IPS DF 6.9 (cell line): ENCODE data around the gene JAG1.

Source experiments
- DNase-seq: peaks from one replicate; pipeline ENCODE4 v3.0.0-alpha.2; 2013; ENCODE audit warnings: low read depth, low spot score
- H3K27ac ChIP-seq: one replicate; pipeline ENCODE4 v1.5.1; 2013; ENCODE audit warnings: low read length, control low read depth
- H3K27me3 ChIP-seq: 2 replicates; pipeline ENCODE4 v1.6.1; 2013; ENCODE audit warnings: mild to moderate bottlenecking, low read length; ENCODE audit not compliant: control insufficient read depth, insufficient read depth
- H3K36me3 ChIP-seq: 2 replicates; pipeline ENCODE4 v1.6.1; 2013; ENCODE audit warnings: low read length; ENCODE audit not compliant: control insufficient read depth, insufficient read depth
- H3K4me1 ChIP-seq: 2 replicates; pipeline ENCODE4 v1.6.1; 2013; ENCODE audit warnings: low read length; ENCODE audit not compliant: control insufficient read depth, insufficient read depth
- H3K4me3 ChIP-seq: 2 replicates; pipeline ENCODE4 v1.5.1; 2013; ENCODE audit warnings: mild to moderate bottlenecking, low read length
- H3K9me3 ChIP-seq: 2 replicates; pipeline ENCODE4 v1.6.1; 2013; ENCODE audit warnings: low read length, inconsistent platforms; ENCODE audit not compliant: control insufficient read depth, insufficient read depth
- WGBS: extraction: QIAGEN DNeasy Blood & Tissue Kit; methylation state at CpG from one replicate; pipeline ENCODE4 v1.1.7; 2013; ENCODE audit warnings: mixed read lengths, missing lambda C conversion rate; ENCODE audit not compliant: insufficient read length, insufficient coverage; 5-methylcytosine and 5-hydroxymethylcytosine counted together

The JAG1 gene

DNA sequence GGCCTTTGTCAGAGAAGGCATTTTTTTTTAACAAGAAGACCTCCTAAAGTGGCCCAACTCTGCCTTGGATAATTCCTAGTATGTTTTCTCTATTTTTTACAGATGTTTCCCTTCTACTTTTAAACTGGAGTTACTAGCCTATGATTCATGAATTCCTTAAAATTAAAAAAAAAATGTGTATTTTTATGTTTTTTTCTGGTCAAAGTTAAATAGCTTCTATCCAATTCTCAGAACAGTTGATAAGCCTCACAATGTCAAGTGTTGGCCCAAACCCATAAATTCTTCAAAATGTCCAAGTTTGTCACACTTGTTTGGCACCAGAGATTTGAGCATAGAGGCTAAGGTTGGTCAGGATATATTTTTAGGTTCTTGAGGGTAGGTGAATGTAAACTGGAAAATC, 64.0 kb downstream of the JAG1 start:
- H3K27me3 ChIP-seq, result no peaks in the 10 kb centered on the region
- H3K4me1 ChIP-seq, result no peaks in the 10 kb centered on the region
- DNase-seq, result no peak
- H3K36me3 ChIP-seq, result no peaks in the 10 kb centered on the region
- no peak overlapping the region for H3K27ac ChIP-seq
- no peaks in the 10 kb centered on the region for H3K9me3 ChIP-seq
- no peak overlapping the region for H3K4me3 ChIP-seq

GRCh38 chr20:10609276-10609675, 64.5 kb downstream of the JAG1 start:
- Histone ChIP-seq H3K4me3 (no peak overlapping the region), H3K9me3 (no peaks in the 10 kb centered on the region), H3K36me3 (no peaks in the 10 kb centered on the region), H3K27me3 (no peaks in the 10 kb centered on the region), H3K4me1 (no peaks in the 10 kb centered on the region), H3K27ac (no peak overlapping the region)
- no peak for DNase-seq
- no CpG with 5 or more reads among the region's 2 CpGs for whole genome bisulfite sequencing

GRCh38 chr20:10605547-10606195, 68.1 kb downstream of the JAG1 start:
- H3K36me3 ChIP-seq, result no peaks in the 10 kb centered on the region
- DNase-seq, result no peak
- WGBS, result no CpG with 5 or more reads among the region's 3 CpGs
- no peak overlapping the region for H3K27ac ChIP-seq
- no peaks in the 10 kb centered on the region for H3K9me3 ChIP-seq
- no peaks in the 10 kb centered on the region for H3K27me3 ChIP-seq
- H3K4me1 ChIP-seq, result no peaks in the 10 kb centered on the region
- H3K4me3 ChIP-seq, result no peak overlapping the region

- Histone ChIP-seq H3K27ac (no peak overlapping the region), H3K4me1 (no peaks in the 10 kb centered on the region), H3K4me3 (no peak overlapping the region), H3K9me3 (no peaks in the 10 kb centered on the region), H3K27me3 (no peaks in the 10 kb centered on the region), H3K36me3 (no peaks in the 10 kb centered on the region)
- no peak for DNase-seq
- no CpG with 5 or more reads among the region's 2 CpGs for WGBS
Measured at GRCh38 chr20:10604865-10605440, 68.8 kb downstream of the JAG1 start.

GRCh38 chr20:10603971-10604864, 69.6 kb downstream of the JAG1 start:
- Histone ChIP-seq H3K9me3 (no peaks in the 10 kb centered on the region), H3K27ac (no peak overlapping the region), H3K4me3 (no peak overlapping the region), H3K4me1 (no peaks in the 10 kb centered on the region), H3K36me3 (no peaks in the 10 kb centered on the region), H3K27me3 (no peaks in the 10 kb centered on the region)
- no peak for DNase-seq
- no CpG with 5 or more reads among the region's 8 CpGs for WGBS

DNA sequence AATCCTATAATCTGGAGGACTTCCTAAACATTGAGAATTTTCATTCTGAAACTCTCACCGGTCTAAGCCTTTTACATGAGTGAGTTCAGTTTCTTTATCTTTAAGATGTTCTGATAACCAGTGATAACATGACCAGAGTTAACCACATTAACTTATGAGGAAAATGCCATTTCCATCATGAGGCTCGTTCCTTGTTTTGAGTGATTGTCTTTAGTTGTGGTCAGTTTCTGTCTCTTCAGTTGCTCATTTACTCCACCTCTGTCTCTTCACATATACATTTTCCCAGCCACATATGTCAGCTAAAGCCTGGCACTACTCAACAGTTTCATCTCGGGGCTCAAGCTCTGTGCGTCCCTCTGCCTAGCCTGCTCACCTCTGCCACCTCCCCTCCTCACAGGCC, 70.4 kb downstream of the JAG1 start:
- H3K36me3 ChIP-seq, result no peaks in the 10 kb centered on the region
- H3K27ac ChIP-seq, result no peak overlapping the region
- no peak overlapping the region for H3K4me3 ChIP-seq
- H3K9me3 ChIP-seq, result no peaks in the 10 kb centered on the region
- no peak for DNase-seq
- no peaks in the 10 kb centered on the region for H3K27me3 ChIP-seq
- no CpG with 5 or more reads among the region's 4 CpGs for WGBS
- no peaks in the 10 kb centered on the region for H3K4me1 ChIP-seq

- no peak for DNase-seq
- WGBS, result no CpG with 5 or more reads among the region's 4 CpGs
- Histone ChIP-seq H3K4me3 (no peak overlapping the region), H3K27ac (no peak overlapping the region), H3K4me1 (no peaks in the 10 kb centered on the region), H3K27me3 (no peaks in the 10 kb centered on the region), H3K36me3 (no peaks in the 10 kb centered on the region), H3K9me3 (no peaks in the 10 kb centered on the region)
Measured at GRCh38 chr20:10602221-10602871, 71.5 kb downstream of the JAG1 start.

DNA sequence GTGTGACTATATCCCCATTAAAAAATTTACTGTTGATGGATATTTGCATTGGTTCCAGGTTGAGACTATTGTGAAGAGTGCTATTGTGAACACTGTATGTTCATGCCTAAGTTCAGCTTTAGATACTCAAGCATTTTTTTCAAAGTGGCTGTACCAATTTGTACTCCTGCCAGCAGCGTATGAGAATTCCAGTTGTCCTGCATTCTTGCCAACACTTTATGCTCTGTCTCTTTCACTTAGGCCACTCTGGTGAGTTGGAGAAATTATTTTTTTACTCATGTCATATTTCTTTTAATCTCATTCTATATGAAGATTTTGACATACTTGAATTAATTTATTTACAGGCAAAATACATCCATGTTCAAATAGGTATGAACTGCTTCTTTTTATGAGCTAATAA, 76.2 kb downstream of the JAG1 start:
- no peaks in the 10 kb centered on the region for H3K9me3 ChIP-seq
- H3K27ac ChIP-seq, result no peak overlapping the region
- H3K4me1 ChIP-seq, result no peaks in the 10 kb centered on the region
- H3K36me3 ChIP-seq, result no peaks in the 10 kb centered on the region
- no peak overlapping the region for H3K4me3 ChIP-seq
- H3K27me3 ChIP-seq, result no peaks in the 10 kb centered on the region
- no peak for DNase-seq
- no CpG with 5 or more reads among the region's 1 CpG for WGBS

DNA sequence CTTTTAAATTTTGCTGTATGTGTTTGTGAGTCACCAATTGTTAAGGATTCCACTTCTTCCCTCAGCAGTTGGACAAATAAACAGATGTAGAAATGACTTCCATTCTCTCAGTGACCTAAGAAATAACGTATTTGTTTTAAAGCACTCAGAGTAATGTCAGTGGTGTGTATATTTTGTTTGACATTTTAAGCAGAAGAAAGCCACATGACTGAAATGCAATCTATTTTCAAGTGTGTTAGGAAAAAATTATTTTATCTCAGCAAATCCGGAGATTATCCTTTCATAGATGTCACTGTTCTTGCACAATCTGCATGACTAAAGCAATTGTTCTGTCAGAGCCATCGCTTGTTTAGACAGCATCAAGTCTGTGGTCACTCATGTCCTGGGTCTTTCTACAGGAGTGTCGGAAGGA, 77.1 kb downstream of the JAG1 start:
- Histone ChIP-seq H3K9me3 (no peaks in the 10 kb centered on the region), H3K36me3 (no peaks in the 10 kb centered on the region), H3K27ac (no peak overlapping the region), H3K4me3 (no peak overlapping the region), H3K27me3 (no peaks in the 10 kb centered on the region), H3K4me1 (no peaks in the 10 kb centered on the region)
- WGBS, result no CpG with 5 or more reads among the region's 4 CpGs
- no peak for DNase-seq

DNA sequence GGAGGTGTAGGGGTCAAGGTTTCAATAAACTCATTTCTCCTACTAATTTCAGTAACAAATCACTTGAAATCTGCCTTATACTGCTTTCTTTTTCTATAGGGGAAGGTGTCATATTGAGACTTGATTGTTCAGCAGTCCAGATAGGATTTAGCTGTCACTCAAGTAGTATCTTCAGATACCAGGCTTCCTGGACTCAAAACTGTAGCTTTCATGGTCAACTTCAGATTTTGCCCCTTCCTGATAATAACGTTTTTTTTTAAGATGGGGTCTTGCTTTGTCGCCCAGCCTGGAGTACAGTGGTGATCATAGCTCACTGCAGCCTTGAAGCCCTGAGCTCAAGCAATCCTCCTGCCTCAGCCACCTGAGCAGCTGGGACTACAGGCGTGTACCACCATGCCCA, 77.8 kb downstream of the JAG1 start:
- Histone ChIP-seq H3K27me3 (no peaks in the 10 kb centered on the region), H3K4me3 (no peak overlapping the region), H3K27ac (no peak overlapping the region), H3K36me3 (no peaks in the 10 kb centered on the region), H3K4me1 (no peaks in the 10 kb centered on the region), H3K9me3 (no peaks in the 10 kb centered on the region)
- no peak for DNase-seq
- WGBS, result no CpG with 5 or more reads among the region's 3 CpGs
